ENCODE data around the gene TMC6.

DNA sequence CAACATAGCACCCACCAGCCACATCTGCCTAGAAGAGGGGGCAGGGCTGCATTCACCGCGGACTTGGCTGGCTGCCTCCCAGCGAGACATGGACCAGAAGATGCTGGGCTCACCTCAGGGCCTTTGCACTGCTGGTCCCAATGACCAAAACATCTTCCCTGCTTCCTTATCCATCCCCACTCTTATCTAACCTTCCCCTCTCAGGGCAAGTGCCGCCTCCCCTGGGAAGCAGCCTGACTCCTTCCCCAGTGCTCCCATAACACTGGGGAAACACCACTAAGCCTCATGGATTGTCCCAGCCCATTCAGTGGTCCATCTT is 5.7 kb downstream of the TMC6 start:
- TF ChIP-seq, protein P1, sequence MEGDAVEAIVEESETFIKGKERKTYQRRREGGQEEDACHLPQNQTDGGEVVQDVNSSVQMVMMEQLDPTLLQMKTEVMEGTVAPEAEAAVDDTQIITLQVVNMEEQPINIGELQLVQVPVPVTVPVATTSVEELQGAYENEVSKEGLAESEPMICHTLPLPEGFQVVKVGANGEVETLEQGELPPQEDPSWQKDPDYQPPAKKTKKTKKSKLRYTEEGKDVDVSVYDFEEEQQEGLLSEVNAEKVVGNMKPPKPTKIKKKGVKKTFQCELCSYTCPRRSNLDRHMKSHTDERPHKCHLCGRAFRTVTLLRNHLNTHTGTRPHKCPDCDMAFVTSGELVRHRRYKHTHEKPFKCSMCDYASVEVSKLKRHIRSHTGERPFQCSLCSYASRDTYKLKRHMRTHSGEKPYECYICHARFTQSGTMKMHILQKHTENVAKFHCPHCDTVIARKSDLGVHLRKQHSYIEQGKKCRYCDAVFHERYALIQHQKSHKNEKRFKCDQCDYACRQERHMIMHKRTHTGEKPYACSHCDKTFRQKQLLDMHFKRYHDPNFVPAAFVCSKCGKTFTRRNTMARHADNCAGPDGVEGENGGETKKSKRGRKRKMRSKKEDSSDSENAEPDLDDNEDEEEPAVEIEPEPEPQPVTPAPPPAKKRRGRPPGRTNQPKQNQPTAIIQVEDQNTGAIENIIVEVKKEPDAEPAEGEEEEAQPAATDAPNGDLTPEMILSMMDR (IDR thresholded peaks at IDR 0.05; ENCODE audit: insufficient read depth, low read depth, low read length): no peak
- no peak for TF ChIP-seq EZH2 (IDR thresholded peaks at IDR 0.05; ENCODE audit: insufficient read depth, low read length)

All from astrocyte (in vitro differentiated cells and primary cell).